Adrenal gland (tissue), 5 donors: ENCODE results near the gene NEO1.

Experiments used
- POLR2A ChIP-seq, 2 donors: fragments of 450-650 bp; IDR thresholded peaks; one replicate each; pipeline ENCODE4 v1.6.1; 2017; ENCODE audit warnings: antibody characterized with exemption in 2 of 2, mild to moderate bottlenecking in 2 of 2, moderate library complexity in 1 of 2
- TF ChIP-seq, protein P1 (sequence below), 6 experiments: fragments of 450-650 bp in 4 of 6; fragments of 200-600 bp in 2 of 6; sonication (generic) in 1 of 6; IDR thresholded peaks; 1 replicate in 5 of 6; 2 replicates in 1 of 6; pipeline versions ENCODE4 v1.5.1 to v1.8.0; 2016 to 2021; ENCODE audit warnings: antibody characterized with exemption in 6 of 6, mild to moderate bottlenecking in 2 of 6, moderate library complexity in 1 of 6
- donor health status: DM: no; HTN: no; CAD: no.

DNA sequence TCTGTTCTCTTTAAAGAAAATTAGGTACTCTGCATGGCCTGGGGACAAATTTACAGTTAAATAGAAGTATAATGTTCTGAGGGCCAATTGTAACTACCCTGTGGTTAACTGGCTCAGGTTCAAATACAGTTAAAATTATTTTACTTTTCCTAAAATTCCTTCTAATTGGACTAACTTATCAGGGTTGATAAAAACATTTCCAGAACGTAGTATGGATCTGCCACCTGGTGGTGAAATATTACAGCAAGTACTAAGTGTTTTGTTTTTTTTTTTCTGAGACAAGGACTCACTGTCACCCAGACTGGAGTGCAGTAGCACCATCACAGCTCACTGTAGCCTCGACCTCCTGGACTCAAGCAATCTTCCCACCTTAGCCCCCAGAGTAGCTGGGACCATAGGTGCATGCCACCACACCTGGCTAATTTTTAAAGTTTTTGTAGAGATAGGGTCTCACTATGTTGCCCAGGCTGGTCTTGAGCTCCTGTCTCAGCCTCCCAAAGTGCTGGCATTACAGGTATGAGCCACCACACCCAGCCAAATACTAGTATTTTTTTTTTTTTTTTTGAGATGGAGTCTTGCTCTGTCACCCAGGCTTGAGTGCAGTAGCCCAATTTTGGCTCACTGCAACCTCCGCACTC lies 29.2 kb downstream of the NEO1 start:
- TF ChIP-seq, protein P1, sequence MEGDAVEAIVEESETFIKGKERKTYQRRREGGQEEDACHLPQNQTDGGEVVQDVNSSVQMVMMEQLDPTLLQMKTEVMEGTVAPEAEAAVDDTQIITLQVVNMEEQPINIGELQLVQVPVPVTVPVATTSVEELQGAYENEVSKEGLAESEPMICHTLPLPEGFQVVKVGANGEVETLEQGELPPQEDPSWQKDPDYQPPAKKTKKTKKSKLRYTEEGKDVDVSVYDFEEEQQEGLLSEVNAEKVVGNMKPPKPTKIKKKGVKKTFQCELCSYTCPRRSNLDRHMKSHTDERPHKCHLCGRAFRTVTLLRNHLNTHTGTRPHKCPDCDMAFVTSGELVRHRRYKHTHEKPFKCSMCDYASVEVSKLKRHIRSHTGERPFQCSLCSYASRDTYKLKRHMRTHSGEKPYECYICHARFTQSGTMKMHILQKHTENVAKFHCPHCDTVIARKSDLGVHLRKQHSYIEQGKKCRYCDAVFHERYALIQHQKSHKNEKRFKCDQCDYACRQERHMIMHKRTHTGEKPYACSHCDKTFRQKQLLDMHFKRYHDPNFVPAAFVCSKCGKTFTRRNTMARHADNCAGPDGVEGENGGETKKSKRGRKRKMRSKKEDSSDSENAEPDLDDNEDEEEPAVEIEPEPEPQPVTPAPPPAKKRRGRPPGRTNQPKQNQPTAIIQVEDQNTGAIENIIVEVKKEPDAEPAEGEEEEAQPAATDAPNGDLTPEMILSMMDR (IDR thresholded peaks at IDR 0.05) = peak; percentile 55 to 80 (median 68)
- TF ChIP-seq POLR2A (IDR thresholded peaks at IDR 0.05) = no peak
